Activated CD8-positive, alpha-beta memory T cell treated with anti-CD3 and anti-CD28 coated beads, Interleukin-2, amount 50 U/mL, for 48 hours (primary cell): ENCODE data around the gene GATM.
"Not testable (repeated sequence)": the region's sequence is repeated elsewhere in the genome, so short reads cannot be mapped to it uniquely, and the experiment has no call there.

Source experiments
- DNase-seq: peaks from one replicate; pipeline ENCODE4 v3.0.0-alpha.2; 2020

GATM gene

GRCh38 chr15:45347989-45348388, 30.4 kb downstream of the GATM start:
- no peak for DNase-seq

DNA sequence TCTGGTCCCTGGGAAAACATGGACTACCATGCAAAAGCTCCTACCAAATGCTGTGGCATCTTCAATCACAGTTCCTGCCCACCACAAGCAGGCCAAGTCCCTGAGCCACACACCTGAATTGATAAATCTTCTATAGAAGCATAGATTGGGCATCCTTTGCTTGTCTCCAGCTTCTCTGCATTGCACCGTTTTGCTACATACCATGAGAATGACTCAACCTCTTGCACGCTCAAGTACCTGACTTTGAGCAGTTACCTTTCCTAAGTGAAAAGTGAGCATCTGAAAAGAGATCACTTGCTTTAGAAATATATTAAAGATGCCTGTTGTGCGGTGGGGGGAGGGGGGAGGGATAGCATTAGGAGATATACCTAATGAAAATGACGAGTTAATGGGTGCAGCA, 31.3 kb downstream of the GATM start:
- DNase-seq: no peak

GRCh38 chr15:45346381-45346780, 32.0 kb downstream of the GATM start:
- no peak for DNase-seq

DNA sequence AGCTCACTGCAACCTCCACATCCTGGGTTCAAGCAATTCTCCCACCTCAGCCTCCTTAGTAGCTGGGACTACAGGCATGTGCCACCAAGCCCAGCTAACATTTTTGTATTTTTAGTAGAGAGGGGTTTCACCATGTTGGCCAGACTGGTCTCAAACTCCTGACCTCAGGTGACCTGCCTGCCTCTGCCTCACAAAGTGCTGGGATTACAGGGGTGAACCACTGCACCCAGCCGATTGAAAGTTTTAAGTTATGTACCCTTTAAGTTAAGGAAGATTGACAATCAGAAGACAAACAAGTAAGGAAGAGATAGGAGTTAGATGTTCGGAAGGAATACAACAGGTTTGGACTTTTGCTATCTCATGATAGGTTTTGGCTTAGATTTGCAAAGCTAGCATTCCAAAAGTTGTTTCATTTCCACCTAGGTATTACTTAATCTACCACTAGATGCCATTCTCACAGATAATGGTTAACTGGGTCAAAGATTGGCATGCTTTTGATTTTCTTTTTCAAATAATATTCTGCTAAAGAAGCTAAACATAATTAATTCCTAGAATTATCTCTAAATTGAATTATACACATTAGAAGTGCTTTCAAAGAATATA, 35.0 kb downstream of the GATM start:
- DNase-seq: no peak

GRCh38 chr15:45341790-45342189, 36.6 kb downstream of the GATM start:
- DNase-seq: no peak

- DNase-seq: no peak
Measured at GRCh38 chr15:45340429-45340828, 37.9 kb downstream of the GATM start.

- no peak for DNase-seq
Measured at GRCh38 chr15:45338417-45338816, 39.9 kb downstream of the GATM start.

DNA sequence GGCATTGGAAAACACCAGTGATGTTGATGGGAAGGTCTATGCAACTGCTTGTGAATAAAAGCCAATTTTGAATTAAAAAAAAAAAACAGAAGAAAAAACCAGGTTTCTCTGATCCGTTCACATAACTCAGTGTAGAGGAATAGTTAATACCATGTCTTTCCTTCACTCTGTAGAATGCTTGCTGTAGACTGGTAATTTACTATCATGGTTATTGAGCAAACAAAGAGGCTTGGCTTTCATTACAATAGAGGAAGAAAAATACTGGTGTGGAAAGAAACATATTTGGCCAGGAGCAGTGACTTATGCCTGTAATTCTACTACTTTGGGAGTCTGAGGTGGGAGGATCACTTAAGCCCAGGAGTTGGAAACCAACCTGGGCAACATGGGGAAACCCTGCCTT, 41.1 kb downstream of the GATM start:
- no peak for DNase-seq

DNA sequence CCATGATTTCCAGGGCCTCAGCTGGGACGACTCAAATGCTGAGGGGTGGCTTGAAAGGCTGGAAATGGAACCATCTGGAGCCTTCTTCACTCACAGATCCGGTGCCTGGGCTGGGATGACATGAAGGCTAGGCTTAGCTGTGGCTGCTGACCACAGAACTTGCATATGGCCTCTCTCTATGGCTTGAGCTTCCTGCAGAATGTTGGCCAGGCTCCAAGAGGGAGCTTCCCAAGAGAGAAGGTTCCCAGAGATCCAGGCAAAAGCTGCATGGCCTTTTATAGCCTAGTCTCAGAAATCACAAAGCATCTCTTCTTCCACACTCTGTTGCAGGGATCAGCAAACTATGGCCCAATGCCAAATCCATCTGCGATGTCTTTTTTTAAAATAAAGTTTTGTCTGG, 44.8 kb downstream of the GATM start:
- no peak for DNase-seq

GRCh38 chr15:45332694-45333093, 45.6 kb downstream of the GATM start:
- no peak for DNase-seq

GRCh38 chr15:45331972-45332371, 46.4 kb downstream of the GATM start:
- DNase-seq: no peak

GRCh38 chr15:45328663-45329062, 49.7 kb downstream of the GATM start:
- no peak for DNase-seq

- DNase-seq: no peak
Measured at GRCh38 chr15:45326741-45327140, 51.6 kb downstream of the GATM start.

GRCh38 chr15:45326280-45326679, 52.1 kb downstream of the GATM start:
- DNase-seq: no peak

- DNase-seq: no peak
Measured at GRCh38 chr15:45320581-45321205, 57.7 kb downstream of the GATM start.

- no peak for DNase-seq
Measured at GRCh38 chr15:45319472-45320214, 58.7 kb downstream of the GATM start.

DNA sequence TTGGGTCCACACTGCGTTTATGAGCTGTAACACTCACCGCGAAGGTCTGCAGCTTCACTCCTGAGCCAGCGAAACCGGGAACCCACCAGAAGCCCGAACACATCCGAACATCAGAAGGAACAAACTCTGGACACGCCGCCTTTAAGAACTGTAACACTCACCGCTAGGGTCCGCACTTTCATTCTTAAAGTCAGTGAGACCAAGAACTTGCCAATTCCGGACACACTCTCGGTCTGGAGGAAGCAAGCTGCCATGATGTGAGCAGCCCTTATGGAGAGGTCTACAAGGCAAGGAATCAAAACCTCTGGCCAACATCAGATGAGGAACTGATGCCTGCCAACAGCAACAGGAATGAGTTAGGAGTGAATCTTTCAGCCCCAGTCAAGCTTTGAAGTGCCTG, 63.4 kb downstream of the GATM start:
- DNase-seq: no peak

DNA sequence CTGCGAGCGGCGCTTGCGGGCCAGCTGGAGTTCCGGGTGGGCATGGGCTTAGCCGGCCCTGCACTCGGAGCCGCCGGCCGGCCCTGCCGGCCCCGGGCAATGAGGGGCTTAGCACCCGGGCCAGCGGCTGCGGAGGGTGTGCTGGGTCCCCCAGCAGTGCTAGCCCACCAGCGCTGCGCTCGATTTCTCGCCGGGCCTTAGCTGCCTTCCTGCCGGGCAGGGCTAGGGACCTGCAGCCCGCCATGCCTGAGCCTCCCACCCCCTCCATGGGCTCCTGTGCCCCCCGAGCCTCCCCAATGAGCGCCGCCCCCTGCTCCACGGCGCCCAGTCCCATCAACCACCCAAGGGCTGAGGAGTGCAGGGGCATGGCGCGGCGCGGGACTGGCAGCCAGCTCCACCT, 64.2 kb downstream of the GATM start:
- not testable (repeated sequence) for DNase-seq
